ENCODE measurements around the gene FILIP1L. TPM values are rescaled to one million over a fixed set of nuclear protein-coding genes. Genes with fewer than 3 reads are reported as not detected.

FILIP1L gene
- total RNA-seq, 1 donor from 2014 or later = 29.2 TPM

GRCh38 chr3:100151024-100151707 is 36.9 kb upstream of the FILIP1L start:
- H3K36me3 ChIP-seq (ENCODE audit: control insufficient read depth in 3 of 3, insufficient read depth in 3 of 3, low read length in 3 of 3) = no peaks in the 10 kb centered on the region
- peak overlapping the region in 1 of 3 donors; percentile 3 for H3K4me3 ChIP-seq (ENCODE audit: low read length in 3 of 3)
- H3K27ac ChIP-seq (ENCODE audit: low read depth, low read length) = peak overlapping the region; percentile 78
- peak overlapping the region in 1 of 3 donors; percentile 18 for H3K9ac ChIP-seq (ENCODE audit: low read depth in 1 of 3, low read length in 3 of 3)
- H3K4me1 ChIP-seq (ENCODE audit: control insufficient read depth in 3 of 3, insufficient read depth in 3 of 3, low read length in 3 of 3) = peaks cover 14 to 23% (median 21%) of the 10 kb centered on the region in 3 donors
- H3K9me3 ChIP-seq (ENCODE audit: control insufficient read depth in 3 of 3, low read length in 3 of 3) = peaks cover 0 to 4% (median 2%) of the 10 kb centered on the region in 3 donors
- H3K27me3 ChIP-seq (ENCODE audit: control insufficient read depth in 3 of 3, insufficient read depth in 3 of 3, low read length in 3 of 3) = no peaks in the 10 kb centered on the region

GRCh38 chr3:100150473-100150872 is 36.2 kb upstream of the FILIP1L start:
- peak overlapping the region; percentile 78 for H3K27ac ChIP-seq (ENCODE audit: low read depth, low read length)
- H3K9ac ChIP-seq (ENCODE audit: low read depth in 1 of 3, low read length in 3 of 3) = no peak overlapping the region
- H3K4me3 ChIP-seq (ENCODE audit: low read length in 3 of 3) = no peak overlapping the region

GRCh38 chr3:100149713-100150415 is 35.6 kb upstream of the FILIP1L start:
- no peak overlapping the region for H3K4me3 ChIP-seq (ENCODE audit: low read length in 3 of 3)
- H3K27ac ChIP-seq (ENCODE audit: low read depth, low read length) = peak overlapping the region; percentile 78
- no peaks in the 10 kb centered on the region for H3K27me3 ChIP-seq (ENCODE audit: control insufficient read depth in 3 of 3, insufficient read depth in 3 of 3, low read length in 3 of 3)
- no peak overlapping the region for H3K9ac ChIP-seq (ENCODE audit: low read depth in 1 of 3, low read length in 3 of 3)
- peaks cover 14 to 23% (median 21%) of the 10 kb centered on the region in 3 donors for H3K4me1 ChIP-seq (ENCODE audit: control insufficient read depth in 3 of 3, insufficient read depth in 3 of 3, low read length in 3 of 3)
- H3K9me3 ChIP-seq (ENCODE audit: control insufficient read depth in 3 of 3, low read length in 3 of 3) = no peaks in the 10 kb centered on the region
- H3K36me3 ChIP-seq (ENCODE audit: control insufficient read depth in 3 of 3, insufficient read depth in 3 of 3, low read length in 3 of 3) = no peaks in the 10 kb centered on the region

More at GRCh38 chr3:100150473-100150872, 36.2 kb upstream of the FILIP1L start:
- peaks cover 0 to 3% (median 2%) of the 10 kb centered on the region in 3 donors for H3K9me3 ChIP-seq (ENCODE audit: control insufficient read depth in 3 of 3, low read length in 3 of 3)
- H3K36me3 ChIP-seq (ENCODE audit: control insufficient read depth in 3 of 3, insufficient read depth in 3 of 3, low read length in 3 of 3) = no peaks in the 10 kb centered on the region
- H3K27me3 ChIP-seq (ENCODE audit: control insufficient read depth in 3 of 3, insufficient read depth in 3 of 3, low read length in 3 of 3) = no peaks in the 10 kb centered on the region
- H3K4me1 ChIP-seq (ENCODE audit: control insufficient read depth in 3 of 3, insufficient read depth in 3 of 3, low read length in 3 of 3) = peaks cover 14 to 23% (median 21%) of the 10 kb centered on the region in 3 donors

GRCh38 chr3:100149130-100149529 is 34.8 kb upstream of the FILIP1L start:
- peak overlapping the region; percentile 78 for H3K27ac ChIP-seq (ENCODE audit: low read depth, low read length)
- H3K9ac ChIP-seq (ENCODE audit: low read depth in 1 of 3, low read length in 3 of 3) = no peak overlapping the region
- H3K9me3 ChIP-seq (ENCODE audit: control insufficient read depth in 3 of 3, low read length in 3 of 3) = no peaks in the 10 kb centered on the region
- H3K27me3 ChIP-seq (ENCODE audit: control insufficient read depth in 3 of 3, insufficient read depth in 3 of 3, low read length in 3 of 3) = no peaks in the 10 kb centered on the region
- no peaks in the 10 kb centered on the region for H3K36me3 ChIP-seq (ENCODE audit: control insufficient read depth in 3 of 3, insufficient read depth in 3 of 3, low read length in 3 of 3)
- H3K4me3 ChIP-seq (ENCODE audit: low read length in 3 of 3) = no peak overlapping the region
- peaks cover 14 to 23% (median 21%) of the 10 kb centered on the region in 3 donors for H3K4me1 ChIP-seq (ENCODE audit: control insufficient read depth in 3 of 3, insufficient read depth in 3 of 3, low read length in 3 of 3)

- H3K36me3 ChIP-seq (ENCODE audit: control insufficient read depth in 3 of 3, insufficient read depth in 3 of 3, low read length in 3 of 3) = no peaks in the 10 kb centered on the region
- no peak overlapping the region for H3K4me3 ChIP-seq (ENCODE audit: low read length in 3 of 3)
- H3K4me1 ChIP-seq (ENCODE audit: control insufficient read depth in 3 of 3, insufficient read depth in 3 of 3, low read length in 3 of 3) = peaks cover 0 to 3% (median 2%) of the 10 kb centered on the region in 3 donors
- H3K9ac ChIP-seq (ENCODE audit: low read depth in 1 of 3, low read length in 3 of 3) = no peak overlapping the region
- H3K27ac ChIP-seq (ENCODE audit: low read depth, low read length) = no peak overlapping the region
- H3K9me3 ChIP-seq (ENCODE audit: control insufficient read depth in 3 of 3, low read length in 3 of 3) = peaks cover 0 to 3% (median 2%) of the 10 kb centered on the region in 3 donors
- H3K27me3 ChIP-seq (ENCODE audit: control insufficient read depth in 3 of 3, insufficient read depth in 3 of 3, low read length in 3 of 3) = no peaks in the 10 kb centered on the region
These were observed 30.1 kb upstream of the FILIP1L start for GRCh38 chr3:100144255-100144866.

GRCh38 chr3:100141586-100141985 is 27.3 kb upstream of the FILIP1L start:
- Histone ChIP-seq H3K36me3 (ENCODE audit: control insufficient read depth in 3 of 3, insufficient read depth in 3 of 3, low read length in 3 of 3) (no peaks in the 10 kb centered on the region), H3K4me1 (ENCODE audit: control insufficient read depth in 3 of 3, insufficient read depth in 3 of 3, low read length in 3 of 3) (peaks cover 0 to 2% (median 0%) of the 10 kb centered on the region in 3 donors), H3K4me3 (ENCODE audit: low read length in 3 of 3) (no peak overlapping the region), H3K27ac (ENCODE audit: low read depth, low read length) (no peak overlapping the region), H3K27me3 (ENCODE audit: control insufficient read depth in 3 of 3, insufficient read depth in 3 of 3, low read length in 3 of 3) (no peaks in the 10 kb centered on the region), H3K9me3 (ENCODE audit: control insufficient read depth in 3 of 3, low read length in 3 of 3) (peaks cover 0 to 3% (median 2%) of the 10 kb centered on the region in 3 donors), H3K9ac (ENCODE audit: low read depth in 1 of 3, low read length in 3 of 3) (no peak overlapping the region)

- no peaks in the 10 kb centered on the region for H3K27me3 ChIP-seq (ENCODE audit: control insufficient read depth in 3 of 3, insufficient read depth in 3 of 3, low read length in 3 of 3)
- H3K27ac ChIP-seq (ENCODE audit: low read depth, low read length) = no peak overlapping the region
- H3K9ac ChIP-seq (ENCODE audit: low read depth in 1 of 3, low read length in 3 of 3) = no peak overlapping the region
- H3K36me3 ChIP-seq (ENCODE audit: control insufficient read depth in 3 of 3, insufficient read depth in 3 of 3, low read length in 3 of 3) = no peaks in the 10 kb centered on the region
- peaks cover 0 to 5% (median 0%) of the 10 kb centered on the region in 3 donors for H3K4me1 ChIP-seq (ENCODE audit: control insufficient read depth in 3 of 3, insufficient read depth in 3 of 3, low read length in 3 of 3)
- no peak overlapping the region for H3K4me3 ChIP-seq (ENCODE audit: low read length in 3 of 3)
- peaks cover 0 to 3% (median 2%) of the 10 kb centered on the region in 3 donors for H3K9me3 ChIP-seq (ENCODE audit: control insufficient read depth in 3 of 3, low read length in 3 of 3)
These were observed 26.7 kb upstream of the FILIP1L start for GRCh38 chr3:100140976-100141375.

GRCh38 chr3:100136921-100137320 is 22.6 kb upstream of the FILIP1L start:
- H3K36me3 ChIP-seq (ENCODE audit: control insufficient read depth in 3 of 3, insufficient read depth in 3 of 3, low read length in 3 of 3) = no peaks in the 10 kb centered on the region
- peaks cover 0 to 5% (median 0%) of the 10 kb centered on the region in 3 donors for H3K4me1 ChIP-seq (ENCODE audit: control insufficient read depth in 3 of 3, insufficient read depth in 3 of 3, low read length in 3 of 3)
- H3K9me3 ChIP-seq (ENCODE audit: control insufficient read depth in 3 of 3, low read length in 3 of 3) = no peaks in the 10 kb centered on the region
- peak overlapping the region; percentile 62 for H3K27ac ChIP-seq (ENCODE audit: low read depth, low read length)
- H3K9ac ChIP-seq (ENCODE audit: low read depth in 1 of 3, low read length in 3 of 3) = no peak overlapping the region
- H3K27me3 ChIP-seq (ENCODE audit: control insufficient read depth in 3 of 3, insufficient read depth in 3 of 3, low read length in 3 of 3) = no peaks in the 10 kb centered on the region
- H3K4me3 ChIP-seq (ENCODE audit: low read length in 3 of 3) = no peak overlapping the region

GRCh38 chr3:100131241-100131640 is 16.9 kb upstream of the FILIP1L start:
- Histone ChIP-seq H3K27me3 (ENCODE audit: control insufficient read depth in 3 of 3, insufficient read depth in 3 of 3, low read length in 3 of 3) (no peaks in the 10 kb centered on the region), H3K27ac (ENCODE audit: low read depth, low read length) (no peak overlapping the region), H3K36me3 (ENCODE audit: control insufficient read depth in 3 of 3, insufficient read depth in 3 of 3, low read length in 3 of 3) (no peaks in the 10 kb centered on the region), H3K9ac (ENCODE audit: low read depth in 1 of 3, low read length in 3 of 3) (no peak overlapping the region), H3K4me1 (ENCODE audit: control insufficient read depth in 3 of 3, insufficient read depth in 3 of 3, low read length in 3 of 3) (peaks cover 0 to 4% (median 1%) of the 10 kb centered on the region in 3 donors), H3K9me3 (ENCODE audit: control insufficient read depth in 3 of 3, low read length in 3 of 3) (no peaks in the 10 kb centered on the region), H3K4me3 (ENCODE audit: low read length in 3 of 3) (no peak overlapping the region)

- H3K4me3 ChIP-seq (ENCODE audit: low read length in 3 of 3) = no peak overlapping the region
- no peaks in the 10 kb centered on the region for H3K27me3 ChIP-seq (ENCODE audit: control insufficient read depth in 3 of 3, insufficient read depth in 3 of 3, low read length in 3 of 3)
- H3K27ac ChIP-seq (ENCODE audit: low read depth, low read length) = no peak overlapping the region
- H3K36me3 ChIP-seq (ENCODE audit: control insufficient read depth in 3 of 3, insufficient read depth in 3 of 3, low read length in 3 of 3) = no peaks in the 10 kb centered on the region
- H3K9me3 ChIP-seq (ENCODE audit: control insufficient read depth in 3 of 3, low read length in 3 of 3) = no peaks in the 10 kb centered on the region
- H3K9ac ChIP-seq (ENCODE audit: low read depth in 1 of 3, low read length in 3 of 3) = no peak overlapping the region
- peaks cover 11 to 13% (median 12%) of the 10 kb centered on the region in 3 donors for H3K4me1 ChIP-seq (ENCODE audit: control insufficient read depth in 3 of 3, insufficient read depth in 3 of 3, low read length in 3 of 3)
These were observed 15.6 kb upstream of the FILIP1L start for GRCh38 chr3:100129941-100130340.

Measured in skeletal muscle tissue (tissue), 4 donors.